HL-60 (cell line): ENCODE measurements around the gene GAP43.

Experiments
- CTCF ChIP-seq: IDR thresholded peaks from one replicate; pipeline ENCODE4 v1.5.1; 2011; ENCODE audit warnings: low read length, control low read depth, inconsistent platforms; ENCODE audit not compliant: insufficient read depth
- REST ChIP-seq: IDR thresholded peaks from 2 replicates; pipeline ENCODE4 v1.6.1; 2012; ENCODE audit warnings: low read depth; ENCODE audit not compliant: insufficient replicate concordance

GRCh38 chr3:115638991-115639390, 15.7 kb downstream of the GAP43 start:
- TF ChIP-seq REST (no peak), CTCF (no peak)
